GM18870 (cell line): ENCODE data around the gene ATG13.

ENCODE experiments used
- ATAC-seq: cut with Tn5 transposase; IDR thresholded peaks from one replicate; pipeline ENCODE4 v1.9.1; 2021; ENCODE audit warnings: moderate library complexity; ENCODE audit not compliant: unreplicated experiment

ATG13 gene

DNA sequence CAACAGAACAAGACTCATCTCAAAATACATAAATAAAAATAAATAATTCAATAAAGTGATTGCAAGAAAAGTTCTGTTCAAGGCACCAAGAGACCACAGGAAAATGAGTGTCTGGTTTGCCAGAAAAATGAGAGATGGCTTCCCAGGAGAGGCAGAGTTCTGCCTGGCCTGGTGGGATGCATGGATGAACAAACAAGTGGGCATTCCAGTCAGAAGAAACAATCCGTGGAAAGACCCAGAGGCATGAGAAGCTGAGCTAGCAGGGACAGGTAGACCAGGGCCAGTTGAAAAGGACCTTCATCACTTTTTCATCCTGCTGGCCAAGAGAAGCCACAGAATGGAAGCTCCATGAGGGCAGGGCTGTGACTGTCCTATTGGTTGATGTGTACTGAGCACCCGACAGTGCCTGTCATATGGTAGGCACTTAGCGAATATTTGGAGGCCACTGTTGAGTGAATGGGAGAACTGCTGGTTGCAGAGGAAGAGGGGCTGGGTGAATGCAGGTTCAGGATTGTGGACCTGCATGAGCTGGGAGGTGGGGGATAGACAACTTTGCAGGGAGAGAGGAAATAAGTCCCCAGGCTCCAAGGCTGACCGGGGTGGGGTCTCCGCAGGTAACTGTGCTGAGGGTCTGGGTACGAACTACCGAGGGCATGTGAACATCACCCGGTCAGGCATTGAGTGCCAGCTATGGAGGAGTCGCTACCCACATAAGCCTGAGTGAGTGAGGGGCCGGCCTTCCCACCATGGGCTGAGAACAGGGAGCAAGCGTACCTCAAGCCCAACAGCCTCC lies 105.4 kb downstream of the ATG13 start:
- ATAC-seq: no peak

- ATAC-seq: no peak
Observed at GRCh38 chr11:46723359-46723680, 106.0 kb downstream of the ATG13 start.

DNA sequence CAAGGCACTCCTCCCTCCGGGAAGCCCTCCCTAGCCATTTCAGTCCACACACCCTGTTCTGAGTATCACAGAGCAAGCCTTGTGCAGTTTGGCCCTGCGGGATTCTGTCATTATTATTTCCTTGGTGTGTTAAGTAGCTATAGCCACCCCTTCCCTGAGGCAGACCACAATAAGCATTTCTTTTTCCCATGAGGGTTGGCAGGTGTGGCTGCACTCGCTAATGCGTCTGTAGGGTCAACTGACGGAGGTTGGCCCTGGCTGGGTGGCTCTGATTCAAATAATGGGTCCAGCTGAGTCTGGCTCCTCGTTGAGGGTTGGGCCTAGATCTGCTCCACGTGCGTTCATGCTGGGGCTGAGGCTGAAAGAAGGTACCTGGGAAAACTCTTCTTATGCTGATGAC lies 106.7 kb downstream of the ATG13 start:
- ATAC-seq: no peak
